GM12878 (cell line): Measurements from ENCODE around the gene MOGAT2. TPM values are rescaled to one million over a fixed set of nuclear protein-coding genes. Genes with fewer than 3 reads are reported as not detected.

ENCODE experiments used
- ATAC-seq: fragments of 200-7000 bp; cut with Tn5 transposase; 3 replicates; pipeline ENCODE4 v1.9.1; 2020; ENCODE audit warnings: mild to moderate bottlenecking, moderate library complexity
- BruUV-seq: library from RNA; stranded (reverse); fragments of 400-500 nt; replicated peaks from 2 replicates; lab custom pipeline; 2021; lab: Mats Ljungman, UMichigan
- CTCF ChIA-PET: fragments of 300-600 bp; sonication (Branson Sonifier 250); formaldehyde crosslinking; extraction: SDS; loops from one replicate; lab custom pipeline; 2021; ENCODE audit warnings: inconsistent platforms; lab: Yijun Ruan, JAX
- POLR2A ChIA-PET: fragments of 350-600 bp; formaldehyde crosslinking; extraction: SDS; loops from one replicate; lab custom pipeline; 2021; ENCODE audit warnings: inconsistent platforms; lab: Charles Lee
- RAD21 ChIA-PET: fragments of 300-600 bp; sonication (Branson Sonifier 250); formaldehyde crosslinking; loops from one replicate; lab custom pipeline; 2023; ENCODE audit warnings: antibody characterized with exemption; ENCODE audit not compliant: unreplicated experiment; lab: Charles Lee
- SMC1A ChIA-PET: fragments of 300-600 bp; sonication (Branson Sonifier 250); formaldehyde crosslinking; loops from one replicate; lab custom pipeline; 2023; ENCODE audit not compliant: unreplicated experiment, uncharacterized antibody; lab: Charles Lee
- DNase-seq: peaks from one replicate; pipeline ENCODE4 v3.0.0-alpha.2; 2011; ENCODE audit warnings: low read depth, low spot score
- FAIRE-seq: peaks from 3 replicates; lab custom pipeline; 2011; peaks lifted over from hg19 to GRCh38; lab: Jason Lieb, UNC
- H2AFZ ChIP-seq: 2 replicates; pipeline ENCODE4 v1.6.0; 2011; ENCODE audit warnings: low read depth, low read length, control low read depth; ENCODE audit not compliant: control insufficient read depth
- H3K27ac ChIP-seq: 2 replicates; pipeline ENCODE4 v1.5.1; 2011; ENCODE audit warnings: control low read depth; ENCODE audit not compliant: control insufficient read depth, insufficient read depth
- H3K27me3 ChIP-seq, 2 experiments: replicated peaks in 1 of 2; 2 replicates each; pipeline versions ENCODE4 v1.6.0 to v1.6.1; 2011; ENCODE audit warnings: low read length in 1 of 2; ENCODE audit not compliant: control insufficient read depth in 2 of 2, insufficient read depth in 2 of 2
- H3K36me3 ChIP-seq, 2 experiments: 2 replicates each; pipeline ENCODE4 v1.5.1; 2011; ENCODE audit warnings: low read length in 1 of 2; ENCODE audit not compliant: control insufficient read depth in 2 of 2, insufficient read depth in 2 of 2
- H3K4me1 ChIP-seq: 2 replicates; pipeline ENCODE4 v1.6.1; 2011; ENCODE audit warnings: mild to moderate bottlenecking, low read length, moderate library complexity, mixed read lengths; ENCODE audit not compliant: control insufficient read depth, insufficient read depth
- H3K4me2 ChIP-seq: 2 replicates; pipeline ENCODE4 v1.6.0; 2011; ENCODE audit warnings: control low read depth; ENCODE audit not compliant: control insufficient read depth, insufficient read depth
- H3K4me3 ChIP-seq: fragments of 200-600 bp; sonication (generic); 2 replicates; pipeline ENCODE4 v1.5.1; 2016
- H3K79me2 ChIP-seq: 2 replicates; pipeline ENCODE4 v1.6.0; 2011; ENCODE audit warnings: low read length; ENCODE audit not compliant: control insufficient read depth, insufficient read depth
- H3K9ac ChIP-seq: 2 replicates; pipeline ENCODE4 v1.8.0; 2011; ENCODE audit warnings: low read length, control low read depth, mixed read lengths; ENCODE audit not compliant: control insufficient read depth, insufficient read depth
- H3K9me3 ChIP-seq: replicated peaks from 3 replicates; pipeline ENCODE4 v1.5.1; 2011; ENCODE audit warnings: mild to moderate bottlenecking, low read length; ENCODE audit not compliant: control insufficient read depth, insufficient read depth
- H4K20me1 ChIP-seq: 2 replicates; pipeline ENCODE4 v1.6.0; 2011; ENCODE audit not compliant: control insufficient read depth, insufficient read depth
- ATF7 ChIP-seq: fragments of 450-650 bp; IDR thresholded peaks from 2 replicates; pipeline ENCODE4 v1.6.1; 2016; ENCODE audit warnings: low read depth, mild to moderate bottlenecking
- EGR1 ChIP-seq, 2 experiments: IDR thresholded peaks; 1 replicate in 1 of 2; 2 replicates in 1 of 2; pipeline ENCODE4 v1.6.1; 2011 to 2012; ENCODE audit warnings: low read depth in 2 of 2, low read length in 2 of 2, borderline replicate concordance in 1 of 2, mild to moderate bottlenecking in 1 of 2, moderate library complexity in 1 of 2
- IKZF1 ChIP-seq: fragments of 450-650 bp; conservative IDR thresholded peaks from 2 replicates; pipeline ENCODE4 v1.6.1; 2017; ENCODE audit warnings: antibody characterized with exemption, mild to moderate bottlenecking
- MXI1 ChIP-seq: fragments of 150-350 bp; IDR thresholded peaks from 2 replicates; pipeline ENCODE4 v1.6.1; 2011; ENCODE audit warnings: low read depth, mild to moderate bottlenecking, inconsistent platforms, low read length, improper control_type of control experiment
- RBBP5 ChIP-seq: fragments of 200-600 bp; sonication (generic); conservative IDR thresholded peaks from 2 replicates; pipeline ENCODE4 v1.6.1; 2016
- RELB ChIP-seq: fragments of 450-650 bp; IDR thresholded peaks from 2 replicates; pipeline ENCODE4 v1.6.1; 2017; ENCODE audit warnings: low read depth, mild to moderate bottlenecking, moderate library complexity
- SPI1 ChIP-seq: IDR thresholded peaks from 2 replicates; pipeline ENCODE4 v1.6.1; 2011; ENCODE audit warnings: low read depth, mild to moderate bottlenecking, low read length, moderate library complexity, borderline replicate concordance; ENCODE audit not compliant: insufficient read depth
- WRNIP1 ChIP-seq: IDR thresholded peaks from 2 replicates; pipeline ENCODE4 v1.6.1; 2011; ENCODE audit warnings: low read depth, low read length, improper control_type of control experiment, borderline replicate concordance
- WGBS: methylation state at CpG from one replicate; pipeline ENCODE4 v1.1.6; 2016; ENCODE audit warnings: low lambda C conversion rate; ENCODE audit not compliant: insufficient replicate concordance, insufficient coverage; ENCODE audit errors: missing lambda C conversion rate; 5-methylcytosine and 5-hydroxymethylcytosine counted together
- in situ Hi-C: fragments of 300-500 bp; cut with MboI; formaldehyde crosslinking; loops from 9 replicates; pipeline ENCODE4 v1.14.3; 2018; ENCODE audit warnings: mixed read lengths
- intact Hi-C: fragments of 100-400 bp; cut with micrococcal nuclease; formaldehyde crosslinking; loops from one replicate; pipeline ENCODE4 v1.14.2; 2022; ENCODE audit not compliant: unreplicated experiment
- polyA plus RNA-seq, 11 experiments: library from polyadenylated mRNA; depleted of rRNA in 4 of 11; unstranded in 6 of 11; stranded (reverse) in 5 of 11; fragments of >200 nt; fragmentation: Nextera tagmentation in 4 of 11; fragmentation: Illumina TruSeq in 1 of 11; extraction: Ambion mirVana in 4 of 11; extraction: Trizol in 1 of 11; gene quantifications; 1 replicate in 1 of 11; 2 replicates in 10 of 11; pipeline versions ENCODE4 v1.2.1 to v1.2.3, GENCODE V29; 2011 to 2016; ENCODE audit warnings: inconsistent platforms in 2 of 11, missing spikeins in 2 of 11, low read depth in 1 of 11
- total RNA-seq, 4 experiments: library from RNA; depleted of rRNA in 3 of 4; stranded (reverse); fragments of >200 nt in 3 of 4; fragmentation: Illumina TruSeq in 1 of 4; extraction: Trizol in 1 of 4; gene quantifications; 2 replicates each; pipeline versions ENCODE4 v1.2.1 to v1.2.3, GENCODE V29; 2013 to 2021
- TF ChIP-seq, protein P1 (sequence below): fragments of 450-650 bp; IDR thresholded peaks from 2 replicates; pipeline ENCODE4 v1.6.1; 2017; ENCODE audit warnings: borderline replicate concordance
- TF ChIP-seq, protein P2 (sequence below): fragments of 450-650 bp; IDR thresholded peaks from 2 replicates; pipeline ENCODE4 v1.6.1; 2016; ENCODE audit warnings: mild to moderate bottlenecking

MOGAT2 gene
- total and polyA plus RNA-seq, 10 of the 15 experiments (the other 5 are each of a cell fraction or from before 2014, with no cell fraction given), result 0.15 to 0.45 (median 0.22) TPM; not detected in 1

- no peak for ATAC-seq
Measured at GRCh38 chr11:75766443-75767227, 49.0 kb downstream of the MOGAT2 start.

More at GRCh38 chr11:75766443-75767227, 49.0 kb downstream of the MOGAT2 start:
- ChIA-PET POLR2A (no interaction called here), CTCF (interaction anchor here (0.6 to 0.9 kb wide), 2 partner anchors 61 to 131 kb away, joined by 3 to 4 read pairs; no protein-coding TSS in a partner anchor), RAD21 (no interaction called here), SMC1A (interaction anchor here (0.6 to 0.8 kb wide), 2 partner anchors 34 to 101 kb away, joined by 3 read pairs; no protein-coding TSS in a partner anchor)
- no peaks in the 10 kb centered on the region for H3K36me3 ChIP-seq
- no peaks in the 10 kb centered on the region for H3K9me3 ChIP-seq
- peak overlapping the region; percentile 20 for H3K4me2 ChIP-seq
- peaks cover 6% of the 10 kb centered on the region; the same call in 1 of the 2 replicates for H3K79me2 ChIP-seq
- in situ Hi-C loops, result loop anchor here (5.0 kb wide), 1 partner anchor 39 kb away; no protein-coding TSS in a partner anchor
- H2AFZ ChIP-seq, result peak overlapping the region; percentile 7
- peaks cover 31% of the 10 kb centered on the region for H3K4me1 ChIP-seq
- peak overlapping the region; percentile 45 for H3K27ac ChIP-seq
- no peak overlapping the region for H3K4me3 ChIP-seq
- no peak for DNase-seq
- intact Hi-C loops, result loop anchor here (10.0 kb wide), 1 partner anchor 172 kb away; no protein-coding TSS in a partner anchor
- no peaks in the 10 kb centered on the region for H3K27me3 ChIP-seq
- FAIRE-seq, result no peak
- H4K20me1 ChIP-seq, result no peaks in the 10 kb centered on the region
- H3K9ac ChIP-seq, result no peak overlapping the region
- WGBS, result 70% methylated on average over 4 of the region's 4 CpGs
- TF ChIP-seq RELB (peak; percentile 31; the same call in 1 of the 2 replicates), RBBP5 (no peak), WRNIP1 (no peak), IKZF1 (0 out of 2 replicates have a peak, but pooled peaks have one; percentile 44), SPI1 (no peak), EGR1 (IDR thresholded peaks at IDR 0.05; ENCODE audit: borderline replicate concordance in 1 of 2, low read depth in 2 of 2, low read length in 2 of 2) (peak in 1 of 2 experiments; percentile 21; a peak in 1 of 3 replicates), ATF7 (peak; percentile 49; the same call in 1 of the 2 replicates), MXI1 (no peak)
- TF ChIP-seq, protein P1, sequence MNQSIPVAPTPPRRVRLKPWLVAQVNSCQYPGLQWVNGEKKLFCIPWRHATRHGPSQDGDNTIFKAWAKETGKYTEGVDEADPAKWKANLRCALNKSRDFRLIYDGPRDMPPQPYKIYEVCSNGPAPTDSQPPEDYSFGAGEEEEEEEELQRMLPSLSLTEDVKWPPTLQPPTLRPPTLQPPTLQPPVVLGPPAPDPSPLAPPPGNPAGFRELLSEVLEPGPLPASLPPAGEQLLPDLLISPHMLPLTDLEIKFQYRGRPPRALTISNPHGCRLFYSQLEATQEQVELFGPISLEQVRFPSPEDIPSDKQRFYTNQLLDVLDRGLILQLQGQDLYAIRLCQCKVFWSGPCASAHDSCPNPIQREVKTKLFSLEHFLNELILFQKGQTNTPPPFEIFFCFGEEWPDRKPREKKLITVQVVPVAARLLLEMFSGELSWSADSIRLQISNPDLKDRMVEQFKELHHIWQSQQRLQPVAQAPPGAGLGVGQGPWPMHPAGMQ, result no peak
- TF ChIP-seq, protein P2, sequence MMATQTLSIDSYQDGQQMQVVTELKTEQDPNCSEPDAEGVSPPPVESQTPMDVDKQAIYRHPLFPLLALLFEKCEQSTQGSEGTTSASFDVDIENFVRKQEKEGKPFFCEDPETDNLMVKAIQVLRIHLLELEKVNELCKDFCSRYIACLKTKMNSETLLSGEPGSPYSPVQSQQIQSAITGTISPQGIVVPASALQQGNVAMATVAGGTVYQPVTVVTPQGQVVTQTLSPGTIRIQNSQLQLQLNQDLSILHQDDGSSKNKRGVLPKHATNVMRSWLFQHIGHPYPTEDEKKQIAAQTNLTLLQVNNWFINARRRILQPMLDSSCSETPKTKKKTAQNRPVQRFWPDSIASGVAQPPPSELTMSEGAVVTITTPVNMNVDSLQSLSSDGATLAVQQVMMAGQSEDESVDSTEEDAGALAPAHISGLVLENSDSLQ, result peak; percentile 42; the same call in 1 of the 2 replicates
- BruUV-seq, result no TSS peak
